GM18868 (cell line): ENCODE measurements around the gene IL18RAP.
A peak's percentile ranks its signal among the peaks of the same experiment; 100 is the strongest.

Source experiments
- ATAC-seq: cut with Tn5 transposase; IDR thresholded peaks from one replicate; pipeline ENCODE4 v1.9.1; 2021; ENCODE audit warnings: mild to moderate bottlenecking, moderate library complexity; ENCODE audit not compliant: unreplicated experiment

Gene IL18RAP

GRCh38 chr2:102451968-102452367, 29.0 kb downstream of the IL18RAP start:
- ATAC-seq, result no peak

GRCh38 chr2:102453501-102453900, 30.5 kb downstream of the IL18RAP start:
- no peak for ATAC-seq

- no peak for ATAC-seq
These were observed 32.2 kb downstream of the IL18RAP start for GRCh38 chr2:102455061-102455670.

DNA sequence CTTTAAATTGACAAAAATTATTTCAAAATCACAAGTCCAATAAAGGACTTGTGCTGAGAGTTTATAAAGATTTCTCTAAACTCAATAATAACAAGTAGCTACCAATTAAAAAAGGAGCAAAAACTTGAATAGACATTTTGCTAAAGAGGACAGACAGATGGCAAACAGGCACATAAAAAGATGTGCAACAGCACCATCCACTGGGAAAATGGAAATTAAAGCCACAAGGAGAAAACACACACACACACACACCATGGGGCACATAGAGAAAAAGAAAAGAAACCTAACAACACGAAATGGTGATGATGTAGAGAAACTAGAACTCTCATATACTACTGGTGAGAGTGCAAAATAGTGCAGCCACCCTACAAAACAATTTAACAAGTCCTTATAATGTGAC, 37.5 kb downstream of the IL18RAP start:
- no peak for ATAC-seq

DNA sequence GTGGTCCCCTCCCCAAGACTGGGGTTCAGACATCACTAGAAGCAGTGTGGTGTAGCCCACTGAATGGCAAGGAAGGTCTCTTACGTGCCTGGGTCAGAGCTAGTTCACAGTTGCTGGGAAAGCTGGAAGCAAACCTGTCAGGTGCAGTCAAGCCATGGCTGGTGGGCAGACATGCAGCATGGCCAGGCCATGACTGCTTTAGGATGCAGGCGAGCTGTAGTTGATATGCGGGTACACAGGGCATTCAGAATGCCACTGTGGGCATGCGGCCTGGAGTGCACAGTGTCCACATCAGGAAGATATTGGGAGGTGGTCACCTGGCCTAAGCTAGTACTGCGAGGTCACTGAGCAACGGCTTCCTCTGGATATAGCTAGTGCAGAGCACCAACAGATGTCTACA, 38.2 kb downstream of the IL18RAP start:
- ATAC-seq, result no peak

- no peak for ATAC-seq
These were observed 40.2 kb downstream of the IL18RAP start for GRCh38 chr2:102463160-102463559.

DNA sequence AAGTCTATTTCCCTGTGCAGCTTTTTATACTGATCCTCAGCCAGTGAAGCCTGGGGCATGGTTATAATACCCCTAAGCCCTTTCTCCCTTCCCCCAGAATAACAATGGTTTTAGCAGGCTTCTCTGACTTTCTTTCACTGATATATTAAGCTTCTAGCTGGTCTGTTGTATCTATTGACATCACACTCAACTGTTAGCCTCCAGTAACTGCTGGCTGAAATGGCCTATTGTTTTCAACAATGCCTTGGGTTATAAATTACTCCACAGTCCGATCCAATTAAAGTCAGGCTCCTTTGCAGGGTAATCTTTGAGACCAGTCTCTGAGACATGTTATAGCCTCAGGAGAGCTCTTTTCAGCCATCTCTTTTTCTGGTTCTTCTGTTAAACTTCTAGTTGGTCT, 47.2 kb downstream of the IL18RAP start:
- ATAC-seq, result no peak

- peak; percentile 86 for ATAC-seq
These were observed 50.1 kb downstream of the IL18RAP start, which contains the start of gene SLC9A4 for GRCh38 chr2:102473020-102473419. TSS of gene SLC9A4 (plus strand) at chr2:102473226. CDS start at chr2:102473760, 534 bp downstream.

DNA sequence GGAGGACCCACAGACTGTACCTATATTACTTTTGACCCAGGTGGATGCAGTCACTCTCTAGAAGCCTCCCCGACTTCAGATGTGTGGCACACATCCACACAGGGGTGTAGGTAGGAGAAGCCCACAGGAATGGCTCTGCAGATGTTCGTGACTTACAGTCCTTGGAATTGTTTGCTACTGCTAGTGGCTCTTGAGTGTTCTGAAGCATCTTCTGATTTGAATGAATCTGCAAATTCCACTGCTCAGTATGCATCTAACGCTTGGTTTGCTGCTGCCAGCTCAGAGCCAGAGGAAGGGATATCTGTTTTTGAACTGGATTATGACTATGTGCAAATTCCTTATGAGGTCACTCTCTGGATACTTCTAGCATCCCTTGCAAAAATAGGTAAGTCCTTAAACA, 50.7 kb downstream of the IL18RAP start:
- no peak for ATAC-seq

DNA sequence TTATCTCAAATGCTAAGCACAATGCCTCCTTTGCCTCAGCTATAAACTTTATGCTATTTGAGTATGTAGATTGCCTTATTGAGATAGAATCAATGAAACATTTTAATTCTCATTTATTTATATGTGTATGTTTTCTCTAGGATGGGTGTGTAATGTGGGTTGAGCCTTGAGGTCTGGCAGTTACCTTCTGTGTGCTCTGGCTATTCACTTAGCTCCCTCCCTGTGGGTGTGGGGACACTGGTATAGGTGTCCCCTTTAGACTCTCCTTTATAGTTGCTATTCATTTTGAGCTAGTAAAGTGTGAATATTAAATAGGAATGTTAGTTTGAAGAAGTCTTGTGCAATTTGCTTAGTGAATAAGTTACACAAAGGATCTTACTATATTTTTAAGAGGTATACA, 51.8 kb downstream of the IL18RAP start:
- no peak for ATAC-seq

GRCh38 chr2:102478686-102479470, 55.9 kb downstream of the IL18RAP start:
- no peak for ATAC-seq

GRCh38 chr2:102480285-102481195, 57.6 kb downstream of the IL18RAP start:
- no peak for ATAC-seq

GRCh38 chr2:102481931-102482330, 59.0 kb downstream of the IL18RAP start:
- ATAC-seq, result no peak

- no peak for ATAC-seq
These were observed 60.1 kb downstream of the IL18RAP start for GRCh38 chr2:102483086-102483485.

GRCh38 chr2:102484310-102485061, 61.5 kb downstream of the IL18RAP start:
- no peak for ATAC-seq

- no peak for ATAC-seq
These were observed 62.3 kb downstream of the IL18RAP start for GRCh38 chr2:102485147-102485785.

DNA sequence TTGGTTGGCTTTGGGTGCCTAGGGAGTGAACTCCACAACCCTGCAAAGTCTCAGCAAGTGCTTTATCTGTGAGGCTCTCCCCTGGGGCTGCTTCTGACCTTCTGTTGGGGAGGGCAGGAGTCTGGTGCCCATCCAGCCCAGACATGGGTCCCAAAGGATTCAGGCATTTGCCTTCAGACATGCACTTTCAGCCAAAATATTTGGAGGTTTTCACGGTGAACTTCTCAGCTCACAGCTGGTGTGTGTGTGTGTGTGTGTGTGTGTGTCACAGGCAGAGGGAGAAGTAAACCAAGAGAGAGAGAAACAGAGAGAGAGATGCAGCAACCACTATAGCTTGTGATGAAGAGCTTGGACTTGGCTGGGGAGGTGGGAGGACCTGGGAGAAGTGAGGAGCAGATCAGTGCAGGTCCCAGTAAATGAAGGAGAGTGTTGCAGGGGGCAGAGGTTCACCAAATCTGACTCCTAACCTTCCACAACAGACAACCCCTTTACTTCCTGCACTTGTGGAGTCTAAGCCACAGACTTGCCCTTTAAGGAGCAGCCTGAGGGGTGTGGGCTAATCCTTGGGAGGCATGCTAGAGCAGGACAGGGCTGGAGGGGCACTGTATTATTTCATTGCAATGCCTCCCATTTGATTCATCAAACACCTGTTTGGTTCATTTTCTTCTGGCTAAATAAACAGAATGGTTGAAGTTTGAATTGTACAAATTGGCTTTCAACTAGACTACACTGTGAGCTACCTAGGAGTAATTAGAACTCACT, 64.2 kb downstream of the IL18RAP start:
- ATAC-seq, result no peak

GRCh38 chr2:102487761-102488462, 65.0 kb downstream of the IL18RAP start:
- no peak for ATAC-seq

DNA sequence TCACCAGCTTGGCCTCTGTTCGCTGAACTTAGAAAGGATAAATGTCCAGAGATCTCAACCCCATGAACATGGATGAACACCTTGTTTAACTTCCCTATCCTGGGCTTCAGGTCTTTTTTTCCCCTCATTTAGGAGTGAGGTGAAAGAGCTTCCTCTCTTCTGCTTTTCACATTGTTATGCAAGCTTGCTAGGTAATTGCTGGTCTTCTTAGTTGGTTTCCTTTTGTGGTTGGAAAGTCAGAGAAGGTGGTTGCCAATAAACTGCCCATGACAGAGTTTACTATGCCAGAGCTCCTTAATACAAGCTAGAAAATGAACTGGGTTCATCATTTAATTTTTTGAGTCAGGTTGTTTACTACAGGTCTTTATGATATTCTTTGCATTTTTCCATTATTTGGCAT, 66.7 kb downstream of the IL18RAP start:
- ATAC-seq, result no peak
